HG03520 (cell line): Measurements from ENCODE around the gene CNNM3.
"Not testable (repeated sequence)": the region's sequence is repeated elsewhere in the genome, so short reads cannot be mapped to it uniquely, and the experiment has no call there.

Experiments used
- ATAC-seq: cut with Tn5 transposase; IDR thresholded peaks from one replicate; pipeline ENCODE4 v1.9.1; 2021; ENCODE audit warnings: mild to moderate bottlenecking, moderate library complexity; ENCODE audit not compliant: unreplicated experiment

CNNM3 gene

GRCh38 chr2:96860065-96861029 is 44.3 kb downstream of the CNNM3 start:
- ATAC-seq, result no peak

GRCh38 chr2:96861074-96861473 is 45.0 kb downstream of the CNNM3 start:
- no peak for ATAC-seq

GRCh38 chr2:96863056-96863455 is 47.0 kb downstream of the CNNM3 start:
- ATAC-seq, result not testable (repeated sequence)

- no peak for ATAC-seq
These were observed 47.7 kb downstream of the CNNM3 start for GRCh38 chr2:96863575-96864342.

GRCh38 chr2:96864343-96865091 is 48.4 kb downstream of the CNNM3 start:
- no peak for ATAC-seq

- ATAC-seq, result no peak
These were observed 49.6 kb downstream of the CNNM3 start for GRCh38 chr2:96865654-96866053.

GRCh38 chr2:96866149-96866548 is 50.1 kb downstream of the CNNM3 start:
- ATAC-seq, result no peak

GRCh38 chr2:96866586-96866985 is 50.5 kb downstream of the CNNM3 start:
- ATAC-seq, result no peak

GRCh38 chr2:96866986-96867755 is 51.1 kb downstream of the CNNM3 start:
- ATAC-seq, result no peak

GRCh38 chr2:96867756-96868554 is 51.9 kb downstream of the CNNM3 start:
- ATAC-seq, result no peak

- no peak for ATAC-seq
These were observed 52.6 kb downstream of the CNNM3 start for GRCh38 chr2:96868555-96869280.

- no peak for ATAC-seq
These were observed 53.3 kb downstream of the CNNM3 start for GRCh38 chr2:96869281-96869821.

- no peak for ATAC-seq
These were observed 54.0 kb downstream of the CNNM3 start, which contains the start of gene SEMA4C for GRCh38 chr2:96869822-96870625. SEMA4C (minus strand) TSS chr2:96870080; CDS start chr2:96867886, 2,194 bp downstream.

- ATAC-seq, result no peak
These were observed 54.7 kb downstream of the CNNM3 start for GRCh38 chr2:96870626-96871255.

GRCh38 chr2:96872591-96873349 is 56.7 kb downstream of the CNNM3 start:
- no peak for ATAC-seq

- ATAC-seq, result no peak
These were observed 57.6 kb downstream of the CNNM3 start for GRCh38 chr2:96873651-96874096.
